HepG2 (cell line): ENCODE data around the gene PSMG3.

Experiments
- CREB1 ChIP-seq, 2 experiments: fragments of 450-650 bp in 1 of 2; IDR thresholded peaks; 2 replicates each; pipeline ENCODE4 v1.6.1; 2016 to 2017; ENCODE audit warnings: control low read depth in 1 of 2, mild to moderate bottlenecking in 1 of 2, missing compliant biosample characterization in 1 of 2, missing genetic modification characterization in 1 of 2
- NCOR1 ChIP-seq: fragments of 200-600 bp; sonication (generic); IDR thresholded peaks from 2 replicates; pipeline ENCODE4 v1.7.0; 2017; ENCODE audit warnings: antibody characterized with exemption, low read length, borderline replicate concordance
- ZNF747 ChIP-seq: sonication (generic); formaldehyde crosslinking; IDR thresholded peaks from 2 replicates; pipeline ENCODE4 v1.8.1; 2023; ENCODE audit warnings: missing genetic modification reagents, mild to moderate bottlenecking, borderline replicate concordance

DNA sequence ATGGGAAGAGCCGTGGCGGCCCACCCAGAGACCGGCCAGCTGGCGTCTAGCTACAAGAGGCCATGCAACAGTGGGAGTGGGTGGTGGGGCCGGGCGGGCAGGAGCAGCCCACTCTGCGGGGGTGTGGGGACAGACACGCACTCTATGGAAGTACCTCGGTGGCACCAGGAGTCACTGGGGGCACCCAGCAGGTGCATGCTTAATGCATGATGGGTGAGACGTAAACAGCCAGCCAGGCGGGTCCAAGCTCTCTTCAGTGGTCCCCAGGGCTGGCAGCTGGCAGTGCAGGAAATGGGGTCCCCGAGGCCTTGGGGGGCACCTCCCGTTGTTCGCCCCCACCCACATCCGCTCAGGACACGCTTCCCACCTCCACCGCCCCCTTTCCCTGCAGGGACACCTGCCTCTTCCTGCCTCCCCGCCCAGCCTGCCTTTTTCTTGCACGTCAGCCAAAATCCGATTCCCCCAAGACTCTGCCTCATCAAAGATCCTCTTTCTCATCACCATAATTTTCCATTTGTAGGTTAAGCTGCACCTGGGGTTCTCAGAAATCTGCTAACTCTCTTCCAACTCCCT, 22.6 kb upstream of the PSMG3 start:
- TF ChIP-seq ZNF747, result no peak
- no peak for TF ChIP-seq CREB1 (IDR thresholded peaks at IDR 0.05)
- TF ChIP-seq CREB1 (CRISPR knock-in tag; IDR thresholded peaks at IDR 0.05), result no peak
- no peak for TF ChIP-seq NCOR1
